Prostate gland (tissue), 2 donors: ENCODE results near the gene COL13A1.

Experiments
- POLR2A ChIP-seq: fragments of 450-650 bp; IDR thresholded peaks from one replicate; pipeline ENCODE4 v1.6.1; 2016; ENCODE audit warnings: antibody characterized with exemption, mild to moderate bottlenecking
- TF ChIP-seq, protein P1 (sequence below), 4 experiments: fragments of 200-600 bp in 2 of 4; fragments of 450-650 bp in 2 of 4; sonication (generic) in 2 of 4; IDR thresholded peaks; 1 replicate in 3 of 4; 2 replicates in 1 of 4; pipeline ENCODE4 v1.5.1; 2016 to 2019; ENCODE audit warnings: antibody characterized with exemption in 4 of 4, mild to moderate bottlenecking in 2 of 4, moderate library complexity in 2 of 4

DNA sequence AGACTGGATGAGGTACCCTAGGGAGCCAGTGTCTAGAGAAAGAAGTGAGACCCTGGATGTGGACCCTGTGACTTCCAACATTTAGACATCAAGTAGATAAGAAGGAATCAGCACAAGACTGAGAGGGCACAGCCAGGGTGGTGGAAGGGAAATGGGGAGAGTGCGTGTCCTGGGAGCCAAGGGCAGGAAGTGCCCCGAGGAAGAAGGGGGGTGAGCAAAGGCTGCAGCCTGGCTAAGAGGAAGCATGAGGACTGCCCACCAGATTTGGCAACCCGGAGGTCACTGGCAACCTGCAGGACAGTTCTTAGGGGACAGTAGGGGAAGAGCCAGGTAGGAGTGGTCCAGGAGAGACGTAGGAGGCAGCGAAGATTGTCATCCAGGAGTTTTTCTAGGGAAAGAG lies 14.8 kb downstream of the COL13A1 start:
- TF ChIP-seq, protein P1, sequence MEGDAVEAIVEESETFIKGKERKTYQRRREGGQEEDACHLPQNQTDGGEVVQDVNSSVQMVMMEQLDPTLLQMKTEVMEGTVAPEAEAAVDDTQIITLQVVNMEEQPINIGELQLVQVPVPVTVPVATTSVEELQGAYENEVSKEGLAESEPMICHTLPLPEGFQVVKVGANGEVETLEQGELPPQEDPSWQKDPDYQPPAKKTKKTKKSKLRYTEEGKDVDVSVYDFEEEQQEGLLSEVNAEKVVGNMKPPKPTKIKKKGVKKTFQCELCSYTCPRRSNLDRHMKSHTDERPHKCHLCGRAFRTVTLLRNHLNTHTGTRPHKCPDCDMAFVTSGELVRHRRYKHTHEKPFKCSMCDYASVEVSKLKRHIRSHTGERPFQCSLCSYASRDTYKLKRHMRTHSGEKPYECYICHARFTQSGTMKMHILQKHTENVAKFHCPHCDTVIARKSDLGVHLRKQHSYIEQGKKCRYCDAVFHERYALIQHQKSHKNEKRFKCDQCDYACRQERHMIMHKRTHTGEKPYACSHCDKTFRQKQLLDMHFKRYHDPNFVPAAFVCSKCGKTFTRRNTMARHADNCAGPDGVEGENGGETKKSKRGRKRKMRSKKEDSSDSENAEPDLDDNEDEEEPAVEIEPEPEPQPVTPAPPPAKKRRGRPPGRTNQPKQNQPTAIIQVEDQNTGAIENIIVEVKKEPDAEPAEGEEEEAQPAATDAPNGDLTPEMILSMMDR (IDR thresholded peaks at IDR 0.05) = no peak
- no peak for TF ChIP-seq POLR2A
